Measurements from ENCODE around the gene OXSM. TPM values are rescaled to one million over a fixed set of nuclear protein-coding genes. Genes with fewer than 3 reads are reported as not detected.

The OXSM gene
- polyA plus RNA-seq, 3 donors: 6.9 to 10.3 (median 9.5) TPM

DNA sequence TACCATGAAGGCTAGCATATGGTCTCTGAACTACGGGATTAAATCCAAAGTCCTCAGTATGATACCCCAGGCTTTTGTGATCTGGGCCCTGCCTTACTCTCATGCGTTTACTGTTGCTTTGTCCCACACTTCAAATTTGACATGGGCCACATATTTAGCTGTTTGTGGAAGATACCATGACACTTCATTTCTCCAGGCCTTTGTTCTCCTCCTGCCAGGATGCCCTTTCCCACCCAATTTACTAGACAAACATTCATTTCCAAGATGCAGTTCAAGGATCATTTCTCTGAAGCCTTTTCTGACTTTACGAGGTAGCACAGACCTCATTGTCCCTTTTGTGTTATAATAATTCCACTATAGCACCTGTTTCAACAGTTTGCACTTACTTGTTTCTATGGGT lies 2.2 kb upstream of the OXSM start:
- WGBS, 3 donors: 76 to 95% (median 93%) methylated on average over 3 of the region's 3 CpGs
- H3K27ac ChIP-seq (ENCODE audit: low read depth, low read length): no peak overlapping the region

DNA sequence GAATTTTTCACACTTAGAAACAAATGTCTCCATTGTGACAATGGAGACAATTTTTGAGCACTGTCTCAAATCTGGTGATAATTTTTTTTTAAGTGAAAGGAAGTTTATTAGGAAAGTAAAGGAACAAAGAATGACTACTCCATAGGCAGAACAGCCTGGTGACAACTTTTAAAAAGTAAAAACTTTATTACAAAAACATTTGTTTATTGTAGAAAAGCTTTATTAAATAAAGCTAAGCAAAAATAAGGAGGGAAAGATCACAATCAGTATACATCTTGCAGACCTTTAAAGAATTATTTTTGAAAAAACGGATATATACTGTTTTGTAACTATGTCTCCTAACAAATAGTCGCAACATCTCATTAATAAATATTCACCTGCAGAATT lies 688 bp upstream of the OXSM start:
- WGBS, 3 donors: 13 to 26% (median 15%) methylated on average over 2 of the region's 2 CpGs

DNA sequence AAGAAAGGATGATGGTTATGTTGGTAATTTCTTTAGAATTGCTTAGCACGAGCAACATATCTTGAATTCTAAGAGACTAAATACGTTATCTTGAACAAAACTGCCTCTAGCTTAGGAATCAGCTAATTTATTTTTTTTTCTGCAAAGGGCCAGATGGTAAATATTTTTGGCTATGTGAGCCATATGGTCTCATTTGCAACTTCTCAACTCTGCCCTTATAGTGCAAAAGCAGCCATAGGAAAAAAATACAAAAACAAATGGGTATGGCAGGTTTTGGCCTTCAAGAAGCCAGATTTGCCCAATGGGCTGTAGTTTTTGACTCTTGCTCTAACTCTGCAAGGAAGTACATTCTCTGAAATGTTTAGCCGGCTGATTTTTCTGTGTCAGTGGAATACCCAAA lies 11.9 kb downstream of the OXSM start:
- no peak overlapping the region for H3K27ac ChIP-seq (ENCODE audit: low read depth, low read length)
- WGBS, 3 donors: 93 to 96% (median 94%) methylated on average over 3 of the region's 3 CpGs

More for the DNA sequence above, 688 bp upstream of the OXSM start:
- H3K27ac ChIP-seq (ENCODE audit: low read depth, low read length): no peak overlapping the region

DNA sequence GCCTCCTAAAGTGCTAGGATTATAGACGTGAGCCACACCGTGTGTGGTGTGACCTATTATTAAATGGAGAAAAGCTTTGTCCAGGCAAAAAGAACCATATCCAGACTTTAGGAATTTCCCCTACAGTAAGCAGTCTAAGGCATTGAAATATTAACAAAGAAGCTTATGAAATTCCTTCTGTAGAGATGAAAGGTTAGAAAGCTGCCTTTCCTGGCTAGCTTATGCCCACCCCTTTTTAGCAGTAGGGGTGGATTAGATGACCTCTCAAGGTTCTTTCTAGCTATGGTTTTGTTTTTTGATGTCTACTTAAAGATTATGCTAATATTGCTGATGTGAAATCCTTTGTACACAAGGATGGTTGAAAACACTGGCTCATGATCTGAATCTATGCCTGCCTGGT lies 13.9 kb downstream of the OXSM start:
- H3K27ac ChIP-seq (ENCODE audit: low read depth, low read length): no peak overlapping the region
- 83 to 84% (median 83%) methylated on average over 2 of the region's 2 CpGs for WGBS, 3 donors

DNA sequence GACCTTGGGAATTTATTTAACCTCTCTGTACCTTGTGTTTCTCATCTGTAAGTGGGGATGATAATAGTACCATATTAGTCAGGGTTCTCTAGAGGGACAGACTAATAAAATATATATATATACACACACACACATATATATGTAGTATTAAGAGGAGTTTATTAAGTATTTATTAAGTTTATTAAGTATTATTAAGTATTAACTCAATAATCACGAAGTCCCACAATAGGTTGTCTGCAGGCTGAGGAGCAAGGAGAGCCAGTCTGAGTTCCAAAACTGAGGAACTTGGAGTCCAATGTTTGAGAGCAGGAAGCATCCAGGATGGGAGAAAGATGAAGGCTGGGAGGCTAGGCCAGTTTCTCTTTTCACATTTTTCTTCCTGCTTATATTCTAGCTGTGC lies 14.8 kb downstream of the OXSM start:
- 89 to 97% (median 90%) methylated on average over 1 of the region's 1 CpG for WGBS, 3 donors
- no peak overlapping the region for H3K27ac ChIP-seq (ENCODE audit: low read depth, low read length)

DNA sequence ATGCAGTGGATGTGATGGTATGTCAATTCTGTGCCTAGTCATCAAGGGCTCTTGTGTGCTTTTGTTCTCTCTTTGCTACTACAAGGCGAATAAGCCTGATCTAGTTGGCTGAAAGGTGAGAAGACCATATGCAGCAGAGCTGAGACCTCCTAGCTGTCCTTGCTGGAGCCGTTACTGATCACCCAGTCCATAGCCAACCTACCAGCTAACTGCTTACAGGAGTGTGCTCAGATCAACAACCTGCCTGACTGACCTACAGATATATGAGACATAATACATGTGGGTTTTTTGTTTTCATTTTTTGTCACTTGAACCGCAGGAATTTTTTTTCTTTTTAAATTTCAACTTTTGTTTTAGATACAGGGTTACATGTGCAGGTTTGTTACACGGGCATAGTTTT lies 22.8 kb downstream of the OXSM start:
- no peak overlapping the region for H3K27ac ChIP-seq (ENCODE audit: low read depth, low read length)
- 92 to 94% (median 92%) methylated on average over 4 of the region's 4 CpGs for WGBS, 3 donors

DNA sequence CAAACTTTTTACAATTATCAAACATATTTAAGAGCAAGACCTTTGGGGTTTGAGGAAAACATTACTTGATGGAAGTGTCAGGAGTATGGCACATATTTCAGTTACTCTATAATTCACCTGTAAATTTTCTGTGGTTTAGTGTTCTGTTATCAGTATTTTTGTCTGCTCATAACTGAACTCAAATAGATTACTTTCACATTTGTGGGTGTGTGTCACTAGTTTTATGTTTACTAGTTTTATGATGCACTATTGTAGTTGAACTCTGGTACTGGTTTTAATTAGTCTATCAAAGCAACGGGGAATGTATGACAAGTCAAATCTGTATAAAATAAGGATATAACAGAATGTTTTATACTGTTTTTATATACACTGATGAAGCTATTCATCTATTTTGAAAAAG lies 27.2 kb downstream of the OXSM start:
- 58 to 75% (median 67%) methylated on average over 1 of the region's 1 CpG for whole genome bisulfite sequencing, 3 donors
- H3K27ac ChIP-seq (ENCODE audit: low read depth, low read length): no peak overlapping the region

DNA sequence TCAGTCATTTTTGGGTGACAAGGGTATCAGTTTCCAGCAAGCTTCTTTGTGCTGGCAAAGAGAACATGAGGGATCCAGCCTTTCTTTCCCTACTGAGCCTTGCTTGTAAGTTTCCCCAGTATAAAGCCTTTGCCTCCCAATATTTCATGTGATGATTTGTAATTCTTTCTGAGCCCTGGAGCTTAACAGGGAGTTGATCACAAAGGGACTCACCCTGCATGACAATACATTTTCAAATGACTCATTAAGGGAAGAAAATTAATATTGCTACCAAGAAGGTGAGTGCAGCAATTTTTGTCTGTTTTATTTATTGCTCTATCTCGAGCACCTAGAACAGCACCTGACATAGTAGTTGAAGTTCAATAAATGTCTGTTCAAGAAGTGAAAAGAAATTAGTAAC lies 27.7 kb downstream of the OXSM start:
- no peak overlapping the region for H3K27ac ChIP-seq (ENCODE audit: low read depth, low read length)
- 35 to 87% (median 44%) methylated on average over 1 of the region's 1 CpG for WGBS, 3 donors

DNA sequence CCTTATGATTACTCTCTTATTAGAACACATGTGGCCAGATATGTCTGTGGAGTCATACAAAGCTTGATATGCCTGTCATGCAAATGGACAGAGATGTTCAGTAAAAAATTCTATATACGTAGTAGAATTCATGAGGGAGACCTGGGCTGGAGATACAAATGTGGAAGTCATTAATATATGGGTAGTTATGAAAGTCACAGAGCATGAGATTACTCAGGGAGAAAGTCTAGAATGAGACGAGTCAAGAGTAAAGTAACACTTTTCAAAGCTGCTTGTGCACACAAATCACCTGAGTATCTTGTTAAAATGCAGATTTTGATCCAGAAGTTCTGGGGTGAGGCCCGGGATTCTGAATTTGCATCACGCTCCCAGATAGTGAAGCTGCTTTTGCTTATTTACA lies 28.4 kb downstream of the OXSM start:
- 78 to 89% (median 89%) methylated on average over 4 of the region's 4 CpGs for WGBS, 3 donors
- H3K27ac ChIP-seq (ENCODE audit: low read depth, low read length): no peak overlapping the region

DNA sequence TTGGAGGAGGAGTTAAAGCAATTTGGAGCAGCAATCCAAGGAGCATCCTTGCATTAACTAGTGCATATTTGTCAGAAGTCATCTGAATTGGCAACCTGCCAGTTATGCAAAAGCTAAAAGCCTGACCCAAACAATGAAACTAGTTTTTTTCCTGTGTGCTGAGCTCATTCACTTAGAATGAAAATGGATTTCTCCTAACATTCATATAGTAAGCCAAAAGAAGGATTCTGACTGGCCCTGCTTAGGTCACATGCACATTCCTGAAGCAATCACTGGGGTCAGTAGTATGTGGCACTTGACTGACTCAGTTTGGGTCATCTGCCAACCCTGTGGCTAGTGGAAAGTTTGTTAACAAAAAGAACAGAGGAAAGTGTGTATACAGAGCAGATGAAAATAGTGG lies 30.5 kb downstream of the OXSM start:
- H3K27ac ChIP-seq (ENCODE audit: low read depth, low read length): no peak overlapping the region

DNA sequence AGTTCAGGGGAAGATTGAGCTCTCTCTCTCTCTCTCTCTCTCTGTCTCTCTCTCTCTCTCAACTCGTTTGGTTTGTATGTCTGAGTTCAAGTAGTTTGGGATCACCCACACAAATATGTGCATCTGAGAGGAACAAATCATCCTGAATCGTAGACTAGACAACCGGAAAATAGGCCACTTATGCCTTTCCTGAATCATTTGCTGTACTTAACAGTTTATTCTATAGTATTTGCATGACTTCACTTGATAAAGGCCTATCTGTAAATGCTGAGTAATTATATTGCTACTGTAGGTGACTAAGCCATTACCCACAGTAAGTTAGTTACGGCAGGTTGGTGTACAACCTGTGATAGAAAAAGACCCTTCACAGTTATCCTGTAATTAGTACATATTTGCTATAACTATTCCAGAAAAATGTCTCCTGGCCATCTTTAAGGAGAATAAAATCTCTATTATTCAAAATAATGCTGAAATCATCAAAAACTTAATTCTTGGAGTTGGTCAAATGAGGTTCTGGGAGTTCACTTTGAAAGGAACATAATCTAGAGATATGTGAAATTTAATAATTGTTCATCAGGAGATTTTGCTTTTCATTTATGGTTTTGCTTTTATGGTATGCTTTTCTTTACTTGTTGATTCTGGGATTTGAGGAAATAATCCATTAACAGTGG lies 31.1 kb downstream of the OXSM start:
- H3K27ac ChIP-seq (ENCODE audit: low read depth, low read length): no peak overlapping the region
- WGBS, 3 donors: 72 to 75% (median 74%) methylated on average over 4 of the region's 4 CpGs

DNA sequence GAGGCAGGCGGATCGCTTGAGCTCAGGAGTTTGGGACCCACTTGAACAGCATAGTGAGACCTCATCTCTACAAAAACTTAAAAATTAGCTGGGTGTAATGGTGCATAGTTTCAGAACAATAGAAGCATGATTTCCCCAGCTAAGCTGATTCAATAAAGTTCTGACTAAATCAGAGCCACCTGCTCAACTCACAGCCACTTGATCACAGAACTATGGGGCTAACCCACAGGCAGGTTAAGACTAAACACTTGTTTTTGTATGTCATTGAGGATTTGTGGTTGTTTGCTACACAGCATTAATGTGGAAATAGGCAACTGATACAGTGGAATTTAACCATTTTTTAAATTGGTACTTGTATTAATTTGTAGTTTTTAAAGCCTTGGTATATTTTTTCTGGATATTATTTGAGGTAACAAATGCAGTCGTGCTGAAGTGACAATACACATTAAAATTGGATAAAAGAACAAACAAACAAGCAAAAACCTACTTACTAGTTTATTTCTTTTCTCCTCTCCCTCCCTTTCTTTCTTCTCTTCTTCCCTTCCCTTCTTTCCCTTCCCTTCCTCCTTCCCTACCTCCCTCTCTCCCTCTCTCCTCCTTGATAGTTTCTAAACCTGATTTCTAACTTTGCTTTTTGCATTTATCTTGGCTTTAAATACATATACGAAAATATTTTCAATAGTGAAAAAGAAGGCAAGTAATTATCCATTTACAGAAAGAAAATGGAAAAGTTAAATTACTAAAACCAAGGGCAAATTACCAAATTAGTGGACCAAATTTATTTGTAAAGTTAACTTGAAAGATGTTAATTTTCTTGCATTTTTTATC lies 32.1 kb downstream of the OXSM start:
- WGBS, 3 donors: 71 to 72% (median 72%) methylated on average over 4 of the region's 4 CpGs

DNA sequence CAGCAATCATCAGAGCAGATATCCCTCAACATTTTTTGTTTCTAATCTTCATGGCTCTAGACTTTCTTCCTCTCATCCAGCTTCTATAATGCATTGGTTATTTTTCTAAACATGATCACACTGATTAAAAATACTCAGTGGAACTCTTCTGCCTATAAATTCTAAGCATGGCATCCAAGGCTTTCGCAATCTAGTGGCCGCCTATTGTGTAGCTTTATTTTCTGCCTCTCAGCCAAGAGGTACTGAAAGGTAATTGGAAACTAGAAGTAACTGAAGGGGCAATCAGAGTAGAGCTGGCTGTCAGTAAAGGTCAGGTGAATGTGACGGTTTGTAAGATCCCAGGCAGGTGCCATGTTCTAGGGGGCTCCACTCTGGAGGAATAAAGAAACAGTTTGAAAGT lies 33.4 kb downstream of the OXSM start:
- WGBS, 3 donors: 87 to 94% (median 90%) methylated on average over 3 of the region's 3 CpGs

More for the DNA sequence above, 32.1 kb downstream of the OXSM start:
- H3K27ac ChIP-seq (ENCODE audit: low read depth, low read length): no peak overlapping the region

DNA sequence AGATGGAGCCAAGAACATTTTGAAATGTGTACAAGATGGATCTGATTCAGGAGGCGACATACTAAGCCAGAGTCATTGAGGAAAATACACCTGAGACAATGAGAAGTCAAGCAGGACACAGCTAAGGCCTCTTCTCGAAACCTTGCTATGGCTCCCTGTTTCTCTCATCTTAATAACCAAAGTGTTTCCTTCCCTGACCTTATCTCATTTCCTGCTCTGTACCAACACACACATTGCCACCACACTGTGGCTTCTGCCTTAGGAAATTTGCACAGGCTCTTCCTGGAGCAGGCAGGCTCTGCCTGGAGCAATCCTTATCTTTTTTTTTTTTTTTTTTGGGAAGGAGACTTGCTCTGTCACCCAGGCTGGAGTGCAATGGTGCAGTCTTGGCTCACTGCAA lies 36.6 kb downstream of the OXSM start:
- 53 to 80% (median 55%) methylated on average over 2 of the region's 2 CpGs for WGBS, 3 donors
- H3K27ac ChIP-seq (ENCODE audit: low read depth, low read length): no peak overlapping the region

More for the DNA sequence above, 33.4 kb downstream of the OXSM start:
- no peak overlapping the region for H3K27ac ChIP-seq (ENCODE audit: low read depth, low read length)

DNA sequence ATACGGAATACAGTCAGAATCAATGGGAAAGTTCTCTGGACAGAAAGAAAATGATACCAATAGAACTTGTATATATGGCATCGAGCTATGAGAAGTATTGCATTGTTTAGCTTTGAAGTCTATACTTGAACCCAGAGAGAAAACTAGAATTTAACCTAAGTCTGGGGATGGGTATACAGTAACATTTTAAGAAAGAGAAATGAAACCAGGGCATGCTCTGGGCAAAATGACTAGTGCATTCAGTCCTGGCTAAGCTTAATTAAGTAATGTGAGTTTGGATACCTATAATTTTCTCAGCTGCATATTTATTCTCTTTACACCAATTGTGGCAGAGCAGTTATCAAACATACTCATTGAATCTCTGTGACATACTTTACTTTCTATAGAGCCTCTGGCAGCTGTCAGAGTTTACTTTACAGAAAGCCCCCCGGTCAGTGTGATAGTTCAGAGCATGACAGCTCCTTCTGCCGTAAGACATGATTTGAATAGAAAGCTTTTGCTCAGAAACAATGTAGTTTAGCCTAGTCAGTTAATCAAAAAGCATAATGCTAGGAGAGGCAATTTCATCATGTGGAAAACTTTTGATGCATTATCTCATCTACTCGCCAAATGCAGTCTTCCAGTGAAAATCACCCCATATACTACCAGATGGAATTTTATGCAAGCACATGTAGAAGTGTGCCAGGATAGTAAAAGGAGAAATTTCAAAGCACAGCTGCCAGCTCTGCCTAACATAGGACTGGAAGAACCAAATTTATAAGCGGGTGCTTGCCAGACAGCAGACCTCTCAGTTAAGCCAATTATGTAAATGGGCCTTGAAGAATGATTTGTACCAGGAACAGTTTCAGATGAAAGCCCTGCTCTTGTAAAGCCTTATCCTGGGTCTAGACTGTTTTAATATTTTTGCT lies 40.7 kb downstream of the OXSM start:
- no peak overlapping the region for H3K27ac ChIP-seq (ENCODE audit: low read depth, low read length)
- 77 to 80% (median 79%) methylated on average over 6 of the region's 6 CpGs for WGBS, 3 donors

DNA sequence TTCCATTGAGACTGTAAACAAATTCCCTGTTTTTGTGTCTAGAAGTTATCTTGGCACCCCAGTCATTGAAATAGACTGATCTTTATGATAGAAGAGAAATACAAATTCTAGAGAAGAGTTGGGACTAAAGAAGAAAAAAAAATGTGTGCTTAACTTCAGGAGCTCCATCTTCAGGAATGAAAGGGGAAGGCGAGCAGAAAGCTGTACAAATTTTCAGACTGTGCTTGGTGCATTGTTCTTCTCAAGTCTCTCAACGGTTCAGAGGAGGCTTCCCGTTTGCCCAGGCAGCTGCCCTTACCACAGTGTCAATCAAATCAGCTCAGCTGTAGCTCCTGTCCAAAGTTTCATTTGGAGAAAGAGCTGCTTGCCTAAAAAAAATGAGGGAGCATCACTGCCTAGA lies 41.7 kb downstream of the OXSM start:
- no peak overlapping the region for H3K27ac ChIP-seq (ENCODE audit: low read depth, low read length)
- WGBS, 3 donors: 9 to 13% (median 10%) methylated on average over 3 of the region's 3 CpGs

DNA sequence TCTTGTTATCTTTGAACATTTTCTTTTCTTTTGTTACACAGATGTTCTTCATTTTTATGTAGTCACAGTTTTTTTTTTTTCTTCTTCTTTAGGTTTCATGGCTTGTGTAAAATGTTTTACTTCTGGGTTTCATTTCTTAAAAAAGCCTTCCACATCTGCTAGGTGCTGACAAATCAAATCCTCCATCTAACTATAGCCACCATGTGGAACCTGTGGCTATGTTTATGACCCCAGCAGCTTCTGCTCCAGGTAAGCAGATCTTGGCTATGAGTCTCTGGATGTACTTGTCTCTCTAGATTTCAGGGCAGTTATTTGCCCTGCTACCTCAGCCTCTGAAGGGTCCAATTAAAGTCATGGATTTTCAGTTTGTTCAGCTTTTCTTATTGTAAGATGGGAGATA lies 44.5 kb downstream of the OXSM start:
- H3K27ac ChIP-seq (ENCODE audit: low read depth, low read length): no peak overlapping the region

DNA sequence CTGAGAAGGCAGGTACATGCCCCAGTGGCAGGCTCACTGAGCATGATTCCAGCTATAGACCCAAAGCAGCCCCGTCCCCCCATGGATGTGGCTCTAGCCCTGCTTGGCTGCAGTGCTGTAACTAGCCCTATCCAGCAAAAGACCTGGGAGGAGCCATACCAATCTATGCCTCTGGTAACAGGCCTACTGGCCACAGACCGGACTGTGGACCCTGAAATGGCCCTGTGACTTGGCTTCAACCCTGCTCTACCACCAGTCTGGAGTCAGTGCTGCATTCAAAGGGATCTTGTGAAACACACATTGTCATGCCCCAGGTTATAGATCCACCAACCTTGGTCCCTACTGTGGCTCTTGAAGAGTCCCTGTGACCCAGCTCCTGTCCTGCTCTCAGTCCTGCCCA lies 46.7 kb downstream of the OXSM start:
- WGBS, 3 donors: 92 to 98% (median 92%) methylated on average over 2 of the region's 2 CpGs

DNA sequence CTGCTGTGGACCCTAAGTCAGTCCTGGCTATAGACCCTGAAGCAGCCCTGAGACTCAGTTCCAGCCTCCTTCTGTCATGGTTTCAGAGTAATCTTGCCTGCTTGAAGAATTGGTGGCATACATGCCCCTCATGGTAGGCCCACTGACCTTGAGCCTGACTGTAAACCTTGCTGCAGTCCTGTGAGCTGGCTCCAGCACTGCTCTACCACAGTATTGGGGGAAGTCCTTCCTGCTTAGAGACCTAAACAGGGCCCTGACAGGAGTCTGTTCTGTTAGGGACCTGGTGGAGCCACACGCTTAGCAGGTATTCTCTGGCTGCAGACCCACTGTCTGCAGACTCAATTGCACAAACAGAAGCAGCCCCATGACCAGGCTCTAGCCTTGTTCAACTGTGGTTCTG lies 47.1 kb downstream of the OXSM start:
- H3K27ac ChIP-seq (ENCODE audit: low read depth, low read length): no peak overlapping the region
- WGBS, 3 donors: 0% methylated on average over 1 of the region's 1 CpG

More for the DNA sequence above, 46.7 kb downstream of the OXSM start:
- no peak overlapping the region for H3K27ac ChIP-seq (ENCODE audit: low read depth, low read length)

Data from adipose tissue (tissue), 3 donors.